A549 (cell line): ENCODE measurements around the gene ACACA.

Experiments used
- EP300 ChIP-seq, 2 experiments: fragments of >200 bp; sonication (Bioruptor Twin); formaldehyde crosslinking; IDR thresholded peaks; 2 replicates in 1 of 2; 3 replicates in 1 of 2; pipeline ENCODE4 v1.6.1; 2016 to 2017
- TF ChIP-seq, protein P1 (sequence below): fragments of >200 bp; sonication (Bioruptor Twin); formaldehyde crosslinking; IDR thresholded peaks from 3 replicates; pipeline ENCODE4 v1.5.1; 2016

DNA sequence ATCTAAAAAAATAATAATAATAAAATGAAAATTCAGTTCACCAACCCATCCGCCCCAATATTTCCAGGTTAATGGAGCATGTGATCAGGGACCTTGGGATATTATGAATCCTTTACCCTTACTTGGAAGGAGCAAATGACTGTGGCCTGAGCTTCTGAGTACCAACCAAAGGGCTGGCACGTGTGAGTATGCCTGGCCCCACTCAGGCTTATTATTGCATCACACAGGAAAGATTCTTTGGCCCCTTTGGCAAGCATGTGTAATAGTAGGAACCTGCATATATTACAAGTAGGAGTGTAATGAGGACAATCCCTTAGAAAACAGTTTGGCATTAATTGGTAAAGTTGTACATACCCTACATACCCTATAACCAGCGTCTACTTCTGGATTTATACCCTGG is 38.1 kb downstream of the ACACA start:
- TF ChIP-seq, protein P1, sequence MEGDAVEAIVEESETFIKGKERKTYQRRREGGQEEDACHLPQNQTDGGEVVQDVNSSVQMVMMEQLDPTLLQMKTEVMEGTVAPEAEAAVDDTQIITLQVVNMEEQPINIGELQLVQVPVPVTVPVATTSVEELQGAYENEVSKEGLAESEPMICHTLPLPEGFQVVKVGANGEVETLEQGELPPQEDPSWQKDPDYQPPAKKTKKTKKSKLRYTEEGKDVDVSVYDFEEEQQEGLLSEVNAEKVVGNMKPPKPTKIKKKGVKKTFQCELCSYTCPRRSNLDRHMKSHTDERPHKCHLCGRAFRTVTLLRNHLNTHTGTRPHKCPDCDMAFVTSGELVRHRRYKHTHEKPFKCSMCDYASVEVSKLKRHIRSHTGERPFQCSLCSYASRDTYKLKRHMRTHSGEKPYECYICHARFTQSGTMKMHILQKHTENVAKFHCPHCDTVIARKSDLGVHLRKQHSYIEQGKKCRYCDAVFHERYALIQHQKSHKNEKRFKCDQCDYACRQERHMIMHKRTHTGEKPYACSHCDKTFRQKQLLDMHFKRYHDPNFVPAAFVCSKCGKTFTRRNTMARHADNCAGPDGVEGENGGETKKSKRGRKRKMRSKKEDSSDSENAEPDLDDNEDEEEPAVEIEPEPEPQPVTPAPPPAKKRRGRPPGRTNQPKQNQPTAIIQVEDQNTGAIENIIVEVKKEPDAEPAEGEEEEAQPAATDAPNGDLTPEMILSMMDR: no peak
- no peak for TF ChIP-seq EP300 (IDR thresholded peaks at IDR 0.05)
